Stimulated activated CD4-positive, alpha-beta T cell treated with anti-CD3 and anti-CD28 coated beads, Interleukin-12 subunit alpha, Interleukin-12 subunit beta, amount 100 ng/mL, for 48 hours (primary cell): Measurements from ENCODE around the gene DNAL4.

Experiments used
- DNase-seq, 3 donors: peaks; one replicate each; pipeline ENCODE4 v3.0.0-alpha.2; 2020; ENCODE audit warnings: low read depth in 2 of 3, low spot score in 1 of 3

Gene DNAL4

GRCh38 chr22:38788021-38788816 is 5.7 kb downstream of the DNAL4 start:
- DNase-seq, result no peak

- no peak for DNase-seq
These were observed 7.3 kb downstream of the DNAL4 start for GRCh38 chr22:38786631-38787030.

GRCh38 chr22:38784856-38785255 is 9.1 kb downstream of the DNAL4 start:
- DNase-seq, result no peak

GRCh38 chr22:38784035-38784434 is 9.9 kb downstream of the DNAL4 start:
- no peak for DNase-seq

- DNase-seq, result no peak
These were observed 10.8 kb downstream of the DNAL4 start for GRCh38 chr22:38783095-38783615.

GRCh38 chr22:38782402-38783094 is 11.4 kb downstream of the DNAL4 start:
- no peak for DNase-seq

GRCh38 chr22:38781033-38781432 is 12.9 kb downstream of the DNAL4 start:
- DNase-seq, result no peak

- no peak for DNase-seq
These were observed 16.8 kb downstream of the DNAL4 start for GRCh38 chr22:38777087-38777671.

- DNase-seq, result no peak
These were observed 17.9 kb downstream of the DNAL4 start for GRCh38 chr22:38776086-38776485.

- DNase-seq, result no peak
These were observed 18.3 kb downstream of the DNAL4 start for GRCh38 chr22:38775656-38776055.

- no peak for DNase-seq
These were observed 19.3 kb downstream of the DNAL4 start for GRCh38 chr22:38774496-38775166.

GRCh38 chr22:38773363-38773946 is 20.5 kb downstream of the DNAL4 start:
- DNase-seq, result no peak

- DNase-seq, result no peak
These were observed 21.4 kb downstream of the DNAL4 start for GRCh38 chr22:38772623-38772873.

- DNase-seq, result no peak
These were observed 23.5 kb downstream of the DNAL4 start for GRCh38 chr22:38770257-38770949.

GRCh38 chr22:38768036-38768435 is 25.9 kb downstream of the DNAL4 start:
- no peak for DNase-seq

GRCh38 chr22:38767313-38767712 is 26.6 kb downstream of the DNAL4 start:
- no peak for DNase-seq

GRCh38 chr22:38766076-38766777 is 27.7 kb downstream of the DNAL4 start:
- peak in 2 of 3 donors; percentile 23 to 38 for DNase-seq

GRCh38 chr22:38762551-38762983 is 31.4 kb downstream of the DNAL4 start:
- DNase-seq, result no peak

- DNase-seq, result no peak
These were observed 32.5 kb downstream of the DNAL4 start for GRCh38 chr22:38761202-38762162.
